GF-D8 (cell line): Measurements from ENCODE around the gene TTBK2.
"Not testable (repeated sequence)": the region's sequence is repeated elsewhere in the genome, so short reads cannot be mapped to it uniquely, and the experiment has no call there.

Experiments used
- DNase-seq: peaks from one replicate; lab custom pipeline; 2025; lab: John Stamatoyannopoulos, UW

The TTBK2 gene

DNA sequence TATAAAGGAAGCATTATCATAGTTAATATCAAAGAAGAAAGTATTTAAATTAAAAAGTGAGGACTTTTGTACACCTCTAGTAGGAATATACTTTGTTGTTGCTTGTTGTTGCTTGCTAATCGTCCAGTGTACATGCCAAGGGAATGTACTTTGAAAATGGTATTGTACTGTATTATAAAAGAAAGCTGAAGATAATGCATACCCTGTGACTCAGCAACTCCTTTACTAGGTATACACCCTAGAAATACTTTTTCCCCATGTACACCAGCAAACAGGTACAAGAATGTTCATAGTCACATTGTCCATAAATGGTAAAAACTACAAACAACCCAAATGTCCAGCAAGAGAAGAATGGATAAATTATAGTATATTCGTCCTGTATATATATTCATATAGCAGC, 12.0 kb downstream of the TTBK2 start:
- no peak for DNase-seq

DNA sequence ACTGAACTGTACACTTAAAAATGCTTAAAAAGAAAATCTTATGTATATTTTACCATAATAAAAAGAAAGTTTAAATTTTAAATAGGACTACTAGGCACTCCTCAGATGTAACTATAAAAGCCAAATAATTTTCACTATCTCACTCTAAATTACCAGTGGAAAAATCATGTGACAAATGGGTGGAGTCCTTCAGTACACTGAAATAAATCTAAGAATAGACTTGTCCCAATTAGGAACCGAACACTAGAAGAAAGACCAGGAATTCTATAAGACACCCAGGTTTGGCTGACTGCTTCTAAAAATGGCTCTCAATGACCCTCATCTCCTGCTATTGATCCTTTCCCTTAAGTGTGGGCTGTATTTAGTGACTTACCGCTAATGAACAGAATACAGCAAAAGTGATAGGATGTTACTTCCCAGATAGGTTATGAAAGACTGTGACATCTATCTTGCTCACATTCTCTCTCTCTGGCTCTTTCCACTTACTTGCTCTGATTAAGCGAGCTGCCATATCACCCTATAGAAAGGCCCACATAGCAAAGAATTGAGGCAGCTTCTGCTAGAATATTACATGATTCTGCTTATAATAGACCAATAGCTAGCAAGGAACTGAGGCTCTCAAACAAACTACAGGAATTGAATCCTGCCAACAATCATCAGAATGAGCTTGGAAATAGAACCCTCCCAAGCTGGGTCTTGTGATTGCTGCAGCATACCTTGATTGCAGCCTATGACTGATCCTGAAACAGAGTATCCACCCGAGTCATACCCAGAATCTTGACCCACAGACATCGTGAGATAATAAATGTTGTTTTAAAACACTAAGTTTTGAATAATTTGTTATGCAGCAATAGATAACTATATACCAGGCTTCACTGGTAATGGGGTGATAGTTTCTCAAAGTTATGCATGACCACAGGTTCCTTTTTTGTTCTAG, 16.9 kb downstream of the TTBK2 start:
- DNase-seq, result no peak

DNA sequence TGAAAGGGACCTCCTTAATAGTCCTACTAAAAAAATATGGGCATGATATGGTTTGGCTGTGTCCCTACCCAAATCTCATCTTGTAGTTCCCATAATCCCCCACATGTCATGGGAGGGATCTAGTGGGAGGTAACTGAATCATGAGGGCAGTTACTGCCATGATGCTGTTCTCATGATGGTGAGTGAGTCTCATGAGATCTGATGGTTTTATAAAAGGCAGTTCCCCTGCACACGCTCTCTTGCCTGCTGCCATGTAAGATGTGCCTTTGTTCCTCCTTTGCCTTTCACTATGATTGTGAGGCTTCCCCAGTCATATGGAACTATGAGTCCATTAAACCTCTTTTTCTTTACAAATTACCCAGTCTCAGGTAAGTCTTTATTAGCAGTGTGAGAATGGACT, 26.7 kb downstream of the TTBK2 start:
- DNase-seq, result not testable (repeated sequence)

DNA sequence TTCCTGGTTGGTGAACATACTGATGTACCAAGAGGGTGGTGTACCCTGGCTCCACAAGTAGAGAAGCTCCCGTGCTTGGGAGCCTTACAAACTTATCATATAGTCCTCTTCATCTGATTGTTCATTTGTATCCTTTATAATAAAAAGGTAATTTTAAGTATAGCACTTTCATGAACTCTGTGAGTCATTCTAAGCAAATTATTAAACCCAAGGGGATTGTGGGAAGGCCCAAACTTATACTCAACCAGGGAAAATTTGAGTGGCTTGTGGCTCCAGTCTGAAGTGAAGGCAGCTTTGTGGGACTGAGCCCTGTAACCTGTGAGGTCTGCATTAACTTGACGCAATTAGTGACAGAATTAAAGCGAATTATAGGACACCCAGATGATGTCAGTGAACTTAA, 29.0 kb downstream of the TTBK2 start:
- no peak for DNase-seq

DNA sequence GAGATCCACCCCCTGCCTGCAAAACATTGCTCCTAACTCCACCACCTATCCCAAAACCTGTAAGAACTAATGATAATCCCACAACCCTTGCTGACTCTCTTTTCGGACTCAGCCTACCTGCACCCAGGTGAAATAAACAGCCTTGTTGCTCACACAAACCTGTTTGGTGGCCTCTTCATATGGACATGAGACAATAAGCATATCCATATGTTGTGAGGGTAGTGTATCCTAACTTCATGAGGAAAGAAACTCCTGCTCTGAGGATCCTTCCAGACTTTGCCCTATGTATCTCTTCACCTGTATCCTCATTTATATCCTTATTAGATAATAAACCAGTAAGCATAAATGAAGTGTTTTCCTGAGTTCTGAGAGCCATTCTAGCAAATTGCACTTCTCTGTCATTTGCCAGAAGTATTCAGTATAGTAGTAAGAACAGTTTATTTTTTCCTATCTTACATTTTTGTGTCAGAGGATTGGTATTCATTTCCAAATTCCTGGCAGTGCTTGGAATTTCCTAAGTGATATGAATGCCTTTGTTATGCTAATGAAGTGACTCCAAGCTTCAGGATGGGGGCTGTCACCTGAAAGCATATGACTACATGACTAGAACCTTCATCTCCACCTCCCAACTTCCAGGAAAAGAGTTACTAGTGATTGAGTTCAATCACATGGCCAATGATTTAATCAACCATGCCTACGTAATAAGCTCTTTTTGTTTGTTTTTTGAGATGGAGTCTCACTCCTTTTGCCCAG, 30.2 kb downstream of the TTBK2 start:
- DNase-seq, result no peak

DNA sequence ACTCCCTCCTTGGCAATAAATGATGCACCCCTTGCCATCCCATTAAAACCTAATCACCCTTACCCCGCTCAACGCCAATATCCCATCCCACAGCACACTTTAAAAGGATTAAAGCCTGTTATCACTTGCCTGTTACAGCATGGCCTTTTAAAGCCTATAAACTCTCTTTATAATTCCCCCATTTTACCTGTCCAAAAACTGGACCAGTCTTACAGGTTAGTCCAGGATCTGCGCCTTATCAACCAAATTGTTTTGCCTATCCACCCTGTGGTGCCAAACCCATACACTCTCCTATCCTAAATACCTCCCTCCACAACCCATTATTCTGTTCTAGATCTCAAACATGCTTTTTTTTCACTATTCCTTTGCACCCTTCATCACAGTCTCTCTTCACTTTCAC, 33.2 kb downstream of the TTBK2 start:
- not testable (repeated sequence) for DNase-seq

DNA sequence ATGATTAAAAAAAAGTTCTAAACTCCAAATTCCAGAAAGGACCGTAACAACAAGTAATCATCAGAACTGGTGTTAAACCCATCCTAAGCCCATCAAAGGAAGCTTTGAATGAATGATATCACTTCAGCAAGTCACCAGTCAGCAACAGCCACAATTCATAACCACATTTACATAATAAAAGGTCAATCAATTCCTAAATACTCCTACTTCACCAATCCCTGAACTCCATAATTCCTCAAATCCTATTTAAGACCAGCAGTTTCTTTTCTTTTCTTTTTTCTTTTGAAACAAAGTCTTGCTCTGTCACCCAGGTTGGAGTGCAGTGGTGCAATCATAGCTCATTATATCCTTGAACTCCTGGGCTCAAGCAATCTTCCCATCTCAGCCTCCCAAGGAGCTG, 40.5 kb downstream of the TTBK2 start:
- no peak for DNase-seq

DNA sequence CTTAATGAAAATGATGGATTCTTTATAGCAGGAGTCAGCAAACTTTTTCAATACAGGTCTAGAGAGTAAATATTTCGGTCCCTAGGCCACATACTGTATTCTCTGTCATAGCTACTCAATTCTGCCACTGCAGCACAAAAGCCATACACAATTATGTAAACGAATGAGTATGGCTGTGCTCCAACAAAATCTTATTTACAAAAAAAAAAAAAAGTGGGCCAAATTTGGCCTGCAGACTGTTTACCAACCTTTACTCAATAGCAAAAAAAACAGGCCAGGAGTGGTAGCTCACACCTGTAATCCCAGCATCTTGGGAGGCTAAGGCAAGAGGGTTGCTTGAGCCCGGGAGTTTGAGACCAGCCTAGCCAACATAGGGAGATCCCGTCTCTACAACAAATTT, 41.1 kb downstream of the TTBK2 start:
- no peak for DNase-seq

DNA sequence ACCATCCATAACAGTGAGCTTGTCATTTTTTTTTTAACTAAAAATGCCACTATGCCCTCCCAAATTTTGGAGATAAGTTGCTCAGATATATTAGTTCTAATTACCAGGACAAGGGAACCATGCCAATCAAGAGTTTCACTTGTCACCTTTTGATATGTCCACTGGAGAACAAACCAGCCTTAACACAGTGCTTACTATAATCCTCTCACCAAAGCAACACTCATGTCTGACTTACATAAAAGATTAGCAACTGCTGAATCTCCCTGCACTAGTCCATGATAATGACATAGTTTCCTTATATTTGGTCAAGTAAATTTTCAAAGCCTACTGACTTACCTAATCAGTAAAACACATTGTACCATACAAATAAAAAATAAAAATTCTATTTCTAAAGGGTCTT, 44.4 kb downstream of the TTBK2 start:
- DNase-seq, result no peak

DNA sequence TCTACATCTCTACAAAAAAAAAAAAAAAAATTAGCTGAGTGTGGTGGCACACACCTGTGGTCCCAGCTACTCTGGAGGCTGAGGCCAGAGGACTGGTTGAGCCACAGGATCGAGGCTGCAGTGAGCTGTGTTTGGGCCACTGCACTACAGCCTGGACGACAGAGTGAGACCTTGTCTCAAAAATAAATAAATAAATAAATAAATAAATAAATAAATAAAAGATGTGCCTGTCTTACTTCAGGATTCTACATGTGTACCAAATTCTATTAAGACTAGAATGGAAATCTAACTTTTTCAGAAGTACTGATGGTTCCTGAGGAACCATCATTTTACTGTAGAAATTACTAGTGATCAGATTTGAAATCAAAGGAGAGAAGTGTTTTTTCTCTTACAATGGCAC, 51.9 kb downstream of the TTBK2 start:
- no peak for DNase-seq

DNA sequence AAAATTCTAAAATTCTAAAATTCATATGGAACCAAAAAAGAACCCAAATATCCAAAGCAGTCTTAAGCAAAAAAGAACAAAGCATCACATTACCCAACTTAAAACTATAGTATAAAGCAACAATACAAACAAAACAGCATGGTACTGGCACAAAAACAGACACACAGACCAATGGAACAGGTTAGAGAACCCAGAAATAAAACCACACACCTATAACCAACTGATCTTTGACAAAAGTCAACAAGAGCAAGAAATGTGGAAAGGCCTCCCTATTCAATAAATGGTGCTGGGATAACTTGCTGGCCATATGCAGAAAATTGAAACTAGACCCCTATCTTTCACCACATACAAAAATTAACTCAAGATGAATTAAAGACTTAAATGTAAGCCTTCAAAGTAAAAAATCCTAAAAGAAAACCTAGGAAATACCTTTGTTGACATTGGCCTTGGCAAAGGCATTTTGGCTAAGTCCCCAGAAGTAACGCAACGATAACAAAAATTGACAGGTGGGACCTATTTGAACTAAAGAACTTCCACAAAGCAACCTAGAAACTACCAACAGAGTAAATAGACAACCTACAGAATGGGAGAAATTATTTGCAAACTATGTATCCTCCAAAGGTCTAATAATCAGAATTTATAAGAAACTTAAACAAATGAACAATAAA, 56.9 kb downstream of the TTBK2 start:
- no peak for DNase-seq

DNA sequence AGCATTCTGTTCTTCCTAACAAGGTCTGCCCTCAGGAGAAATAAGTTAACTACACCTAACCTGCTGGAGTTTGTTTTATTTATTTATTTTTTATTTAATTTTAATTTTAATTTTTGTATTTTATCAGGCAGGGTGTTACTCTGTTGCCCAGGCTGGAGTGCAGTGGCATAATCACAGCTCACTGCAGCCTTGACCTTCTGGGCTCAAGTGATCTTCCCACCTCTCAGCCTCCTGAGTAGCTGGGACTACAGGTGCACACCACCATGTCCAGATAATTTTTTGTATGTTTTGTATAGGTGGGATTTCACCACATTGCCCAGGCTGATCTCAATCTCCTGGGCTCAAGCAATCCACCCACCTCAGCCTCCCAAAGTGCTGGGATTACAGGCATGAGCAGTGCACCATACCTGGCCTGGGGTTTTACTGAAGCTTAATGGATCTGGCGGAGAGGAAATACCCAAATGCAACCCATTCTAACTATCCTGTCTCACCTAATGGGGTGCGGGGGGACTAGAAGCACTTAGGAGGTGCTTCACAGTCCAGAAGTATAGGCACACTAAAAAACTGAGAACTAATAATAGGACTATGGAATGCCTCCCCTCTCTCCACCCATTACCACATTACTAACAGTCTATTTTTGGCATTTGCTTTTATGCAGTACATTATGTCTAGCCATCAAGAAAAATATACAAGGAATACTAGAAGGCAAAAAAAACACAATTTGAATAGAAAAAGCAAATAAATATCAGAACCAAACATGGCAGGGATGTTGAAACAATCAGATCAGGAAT, 61.4 kb downstream of the TTBK2 start:
- no peak for DNase-seq

DNA sequence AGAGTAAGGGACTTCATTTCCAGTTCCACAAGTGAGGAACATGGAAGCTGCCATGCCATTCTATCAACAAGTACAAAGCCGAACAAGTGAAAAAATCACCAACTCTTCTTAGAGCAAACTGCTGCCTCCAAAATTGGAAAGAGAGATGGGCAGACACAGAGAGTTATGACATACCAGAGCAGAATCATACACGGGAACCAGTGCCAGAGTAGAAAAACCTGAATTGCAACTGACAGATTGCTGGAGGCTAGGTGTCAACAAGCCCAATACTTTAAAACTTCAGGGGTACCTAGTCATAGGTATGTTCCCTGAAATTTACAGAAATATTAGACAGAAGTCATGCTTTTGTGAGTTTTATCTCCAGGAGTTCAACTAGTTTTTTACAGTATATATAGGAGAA, 62.0 kb downstream of the TTBK2 start:
- DNase-seq, result no peak

DNA sequence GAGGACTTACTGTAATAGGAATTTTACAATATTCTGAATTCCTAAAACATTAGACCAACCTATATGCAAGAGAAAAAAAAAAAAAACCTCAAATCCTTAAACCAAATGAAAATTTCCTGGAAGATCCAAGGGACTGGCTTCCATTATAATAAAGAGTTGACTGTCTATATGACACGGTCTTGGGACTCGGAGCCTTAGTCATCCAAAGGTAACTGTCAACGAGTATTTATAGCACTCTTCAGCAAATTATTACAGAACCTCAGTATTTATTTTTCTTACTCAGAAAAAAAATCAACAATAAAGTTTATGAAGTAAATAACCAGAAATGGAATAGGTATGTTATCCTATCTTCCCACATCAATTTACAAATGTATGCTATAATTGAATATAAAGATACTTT, 66.0 kb downstream of the TTBK2 start:
- no peak for DNase-seq

DNA sequence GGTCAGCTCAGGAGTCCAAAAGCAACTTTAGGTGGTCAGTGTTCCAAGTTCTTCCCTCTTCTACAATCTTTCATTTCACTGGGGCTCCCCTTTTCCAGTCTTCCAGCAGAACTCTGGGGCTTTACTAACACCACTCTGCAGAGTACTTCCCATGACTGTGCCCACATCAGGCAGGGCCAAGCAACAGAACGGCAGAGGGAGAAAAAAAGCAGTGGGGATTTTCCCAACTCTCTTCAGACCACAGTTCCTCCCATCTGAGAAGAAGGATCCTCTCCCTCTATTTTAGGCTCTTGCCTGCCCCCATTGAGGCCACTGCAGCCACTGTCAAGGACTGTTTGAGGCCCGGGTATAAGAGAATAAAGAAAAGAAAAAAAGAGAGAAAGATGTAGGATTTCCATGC, 70.7 kb downstream of the TTBK2 start:
- no peak for DNase-seq

DNA sequence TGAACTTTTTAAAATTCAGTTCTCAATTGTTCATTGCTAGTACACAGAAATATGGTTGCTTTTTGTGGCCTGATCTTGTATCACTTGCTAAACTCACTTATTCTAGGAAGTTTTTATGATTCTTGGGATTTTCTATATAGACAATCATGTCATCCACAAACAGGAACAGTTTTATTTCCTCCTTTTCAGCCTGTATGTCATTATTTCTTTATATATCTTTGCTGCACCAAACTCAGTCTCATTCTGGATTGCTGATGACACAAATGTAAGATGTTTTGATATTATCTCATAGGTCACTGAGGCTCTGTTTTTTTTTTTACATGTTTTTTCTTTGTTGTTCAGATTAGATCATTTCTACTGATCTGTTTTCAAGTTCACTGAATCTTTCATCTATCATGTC, 71.7 kb downstream of the TTBK2 start:
- DNase-seq, result no peak

DNA sequence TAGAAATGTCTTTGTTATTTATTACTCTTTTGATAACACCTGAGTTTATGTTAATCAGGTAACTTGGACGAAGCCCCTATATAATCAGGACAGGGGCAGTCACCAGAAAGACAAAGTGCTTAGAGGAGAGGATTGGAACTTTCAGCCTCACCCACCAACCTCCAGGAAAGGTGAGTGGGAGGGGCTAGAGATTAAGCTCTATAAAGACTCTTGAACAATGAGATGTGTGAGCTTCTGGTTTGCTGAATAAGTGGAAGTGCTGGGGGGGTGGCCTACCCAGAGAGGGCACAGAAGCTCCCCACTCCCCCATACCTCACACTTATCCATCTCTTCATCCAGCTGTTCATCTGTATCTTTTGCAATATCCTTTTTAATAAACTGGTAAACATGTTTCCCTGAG, 73.9 kb downstream of the TTBK2 start:
- no peak for DNase-seq

DNA sequence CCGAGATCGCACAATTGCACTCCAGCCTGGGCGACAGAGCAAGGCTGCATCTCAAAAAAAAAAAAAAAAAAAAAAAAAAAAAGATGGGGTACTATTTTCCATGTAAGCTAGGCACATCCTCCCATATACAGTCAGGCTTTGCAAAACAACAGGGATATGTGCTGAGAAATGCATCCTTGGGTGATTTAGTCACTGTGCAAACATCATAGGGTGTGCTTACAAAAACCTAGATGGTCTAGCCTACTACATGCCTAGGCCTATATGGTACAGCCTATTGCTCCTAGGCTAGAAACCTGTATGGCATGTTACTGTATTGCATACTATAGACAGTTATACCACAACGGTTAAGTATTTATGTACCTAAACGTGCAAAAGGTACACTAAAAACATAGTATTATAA, 75.0 kb downstream of the TTBK2 start:
- no peak for DNase-seq

DNA sequence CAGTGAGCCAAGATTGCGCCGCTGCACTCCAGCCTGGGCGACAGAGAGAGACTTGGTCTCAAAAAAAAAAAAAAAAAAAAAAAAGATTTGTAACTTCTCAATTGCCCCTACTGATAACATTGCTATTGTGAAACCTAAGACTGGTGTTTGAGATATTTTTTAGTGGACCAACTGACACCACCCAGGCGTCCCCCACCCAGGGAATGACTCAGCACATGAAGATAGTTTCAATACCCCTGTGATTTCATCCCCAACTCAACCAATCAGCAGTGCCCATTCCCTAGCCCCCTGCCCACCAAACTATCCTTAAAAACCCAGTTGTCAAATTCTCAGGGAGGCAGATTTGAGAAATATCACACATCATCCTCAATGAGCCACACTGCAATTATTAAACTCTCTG, 76.9 kb downstream of the TTBK2 start:
- DNase-seq, result no peak

DNA sequence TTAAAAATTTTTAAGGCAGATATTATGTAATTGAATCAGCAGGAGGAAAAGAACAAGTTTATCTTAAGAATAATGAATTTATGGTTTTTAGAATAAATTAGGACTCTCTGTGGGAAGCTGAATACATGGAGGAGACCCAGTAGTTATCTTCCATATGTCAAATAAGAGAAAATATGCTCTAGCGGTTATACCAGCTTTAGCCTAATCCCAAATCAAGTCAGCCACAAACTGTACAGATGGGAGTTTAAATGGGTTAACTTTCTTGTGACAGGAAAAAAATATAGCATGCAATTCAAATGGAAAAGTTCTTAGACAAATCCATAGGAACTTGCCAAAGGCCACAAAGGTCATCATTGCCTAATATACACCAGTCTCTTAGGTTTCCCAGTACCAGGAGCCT, 84.3 kb downstream of the TTBK2 start:
- no peak for DNase-seq

DNA sequence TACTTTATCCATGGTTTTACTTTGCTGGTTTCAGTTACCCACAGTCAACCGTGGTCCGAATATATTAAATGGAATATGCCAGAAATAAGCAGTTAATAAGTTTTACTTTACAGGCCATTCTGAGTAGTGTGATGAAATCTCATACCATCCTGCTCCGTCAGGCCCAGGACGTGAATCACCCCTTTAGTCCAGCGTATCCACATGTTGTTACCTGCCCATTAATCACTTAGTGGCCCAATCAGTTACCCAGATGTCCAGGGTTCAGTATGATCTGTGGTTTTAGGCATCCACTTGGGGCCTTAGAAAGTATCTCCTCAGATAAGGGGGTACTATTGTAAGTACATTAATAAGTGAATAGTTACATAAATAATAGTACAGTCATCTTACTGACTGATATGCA, 88.0 kb downstream of the TTBK2 start:
- DNase-seq, result no peak

DNA sequence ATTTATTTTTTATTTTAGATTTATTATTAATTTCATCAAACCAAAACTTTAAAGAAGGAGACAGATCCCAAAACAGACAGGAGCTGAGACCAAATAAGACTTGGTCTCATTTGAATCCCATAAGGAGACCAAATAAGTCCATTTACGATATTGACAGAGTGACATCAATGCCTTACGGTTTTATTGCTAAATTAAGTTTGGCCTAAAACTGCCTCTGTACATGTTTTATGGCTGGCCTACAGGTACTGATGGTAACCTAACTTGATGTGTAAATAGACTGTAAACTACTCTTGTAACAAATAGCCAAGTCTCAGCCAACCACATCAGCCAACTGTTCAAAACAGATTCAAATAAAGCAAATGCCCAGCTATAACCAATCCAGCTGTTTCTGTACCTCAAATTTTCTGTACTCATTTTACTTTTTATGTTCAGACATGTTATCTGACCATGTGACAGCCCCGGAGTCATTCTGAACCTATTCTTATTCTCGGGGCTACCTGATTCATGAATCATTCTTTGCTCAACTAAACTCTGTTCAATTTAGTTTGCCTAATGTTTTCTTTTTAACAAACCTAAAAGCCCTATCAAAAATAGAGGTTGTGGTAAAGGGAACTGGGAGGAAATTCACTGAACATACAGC, 94.2 kb downstream of the TTBK2 start:
- no peak for DNase-seq
